Skeletal muscle tissue (tissue), 4 donors: ENCODE data around the gene METRNL. TPM values are rescaled to one million over a fixed set of nuclear protein-coding genes. Genes with fewer than 3 reads are reported as not detected.

Experiments
- H3K27ac ChIP-seq: one replicate; pipeline ENCODE4 v1.7.0; 2013; ENCODE audit warnings: mild to moderate bottlenecking, low read depth, low read length, inconsistent platforms
- H3K27me3 ChIP-seq, 3 donors: one replicate each; pipeline ENCODE4 v1.7.0; 2013; ENCODE audit warnings: low read length in 3 of 3; ENCODE audit not compliant: control insufficient read depth in 3 of 3, insufficient read depth in 3 of 3
- H3K36me3 ChIP-seq, 3 donors: one replicate each; pipeline ENCODE4 v1.7.0; 2013; ENCODE audit warnings: low read length in 3 of 3; ENCODE audit not compliant: control insufficient read depth in 3 of 3, insufficient read depth in 3 of 3
- H3K4me1 ChIP-seq, 3 donors: one replicate each; pipeline ENCODE4 v1.7.0; 2013; ENCODE audit warnings: low read length in 3 of 3, mild to moderate bottlenecking in 3 of 3; ENCODE audit not compliant: control insufficient read depth in 3 of 3, insufficient read depth in 3 of 3
- H3K4me3 ChIP-seq, 3 donors: one replicate each; pipeline ENCODE4 v1.7.0; 2013; ENCODE audit warnings: low read length in 3 of 3
- H3K9ac ChIP-seq, 3 donors: one replicate each; pipeline ENCODE4 v1.7.0; 2013; ENCODE audit warnings: low read length in 3 of 3, mild to moderate bottlenecking in 3 of 3, moderate library complexity in 2 of 3, low read depth in 1 of 3
- H3K9me3 ChIP-seq, 3 donors: one replicate each; pipeline ENCODE4 v1.7.0; 2013; ENCODE audit warnings: low read length in 3 of 3; ENCODE audit not compliant: control insufficient read depth in 3 of 3
- total RNA-seq: library from RNA; depleted of rRNA; stranded (reverse); fragments of >200 nt; gene quantifications from one replicate; pipeline ENCODE4 v1.2.3, GENCODE V29; 2014
- donor health status: Osteomylitis.

METRNL gene
- total RNA-seq, 1 donor from 2014 or later: 31.3 TPM

DNA sequence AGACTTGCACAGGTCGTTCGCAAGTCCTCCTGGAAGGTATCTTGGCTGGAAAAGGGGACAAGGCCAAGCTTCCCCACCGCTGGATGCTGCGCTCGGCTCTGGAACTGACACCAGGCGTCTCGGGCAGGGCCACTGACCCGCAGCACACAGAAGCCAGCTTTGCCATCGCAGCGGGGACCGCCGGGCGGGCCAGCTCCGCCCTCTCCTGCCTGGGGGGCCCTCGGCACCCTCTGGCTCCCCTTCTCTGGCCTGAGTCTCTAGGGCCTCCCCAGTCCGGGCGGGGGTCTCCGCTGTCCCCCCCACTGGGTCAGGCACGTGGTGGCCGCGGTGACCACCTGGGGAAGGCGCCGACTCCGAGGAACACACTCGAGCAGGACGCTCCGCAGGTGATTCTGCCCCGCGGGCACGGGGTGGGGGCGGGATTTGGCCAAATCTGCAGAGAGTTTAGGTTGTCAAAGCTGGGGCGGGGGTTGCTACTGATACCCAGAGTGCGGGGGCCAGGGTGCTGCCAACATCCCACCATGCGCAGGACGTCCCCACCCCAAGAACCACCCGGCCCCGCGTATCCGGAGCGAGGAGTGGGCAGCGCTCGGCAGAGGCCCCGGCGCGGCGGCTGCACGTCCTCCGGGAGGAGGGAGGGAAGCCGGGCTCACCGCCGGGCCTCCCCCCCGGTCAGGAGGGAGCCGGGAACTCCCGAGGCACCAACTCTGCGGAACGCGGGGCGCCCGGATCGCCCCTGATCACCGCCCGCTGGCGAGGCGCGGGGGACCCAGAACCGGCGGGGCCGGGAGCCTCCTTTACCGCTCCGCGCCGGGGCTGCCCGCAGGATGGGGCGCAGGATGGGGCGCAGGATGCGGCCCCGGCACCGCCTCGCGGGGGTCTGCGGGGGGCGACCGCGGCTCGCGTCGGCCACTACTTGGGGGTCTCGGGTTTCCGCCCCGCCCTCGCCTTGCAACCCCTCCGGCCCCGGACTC is 744 bp upstream of the METRNL start:
- Histone ChIP-seq H3K36me3 (peaks cover 0 to 2% (median 0%) of the 10 kb centered on the region in 3 donors), H3K27me3 (peaks cover 9 to 24% (median 20%) of the 10 kb centered on the region in 3 donors), H3K27ac (no peak overlapping the region), H3K4me3 (peak overlapping the region in 2 of 3 donors; percentile 54 to 59), H3K4me1 (peaks cover 17 to 24% (median 17%) of the 10 kb centered on the region in 3 donors), H3K9ac (peak overlapping the region; percentile 20 to 72 (median 53)), H3K9me3 (no peaks in the 10 kb centered on the region)

DNA sequence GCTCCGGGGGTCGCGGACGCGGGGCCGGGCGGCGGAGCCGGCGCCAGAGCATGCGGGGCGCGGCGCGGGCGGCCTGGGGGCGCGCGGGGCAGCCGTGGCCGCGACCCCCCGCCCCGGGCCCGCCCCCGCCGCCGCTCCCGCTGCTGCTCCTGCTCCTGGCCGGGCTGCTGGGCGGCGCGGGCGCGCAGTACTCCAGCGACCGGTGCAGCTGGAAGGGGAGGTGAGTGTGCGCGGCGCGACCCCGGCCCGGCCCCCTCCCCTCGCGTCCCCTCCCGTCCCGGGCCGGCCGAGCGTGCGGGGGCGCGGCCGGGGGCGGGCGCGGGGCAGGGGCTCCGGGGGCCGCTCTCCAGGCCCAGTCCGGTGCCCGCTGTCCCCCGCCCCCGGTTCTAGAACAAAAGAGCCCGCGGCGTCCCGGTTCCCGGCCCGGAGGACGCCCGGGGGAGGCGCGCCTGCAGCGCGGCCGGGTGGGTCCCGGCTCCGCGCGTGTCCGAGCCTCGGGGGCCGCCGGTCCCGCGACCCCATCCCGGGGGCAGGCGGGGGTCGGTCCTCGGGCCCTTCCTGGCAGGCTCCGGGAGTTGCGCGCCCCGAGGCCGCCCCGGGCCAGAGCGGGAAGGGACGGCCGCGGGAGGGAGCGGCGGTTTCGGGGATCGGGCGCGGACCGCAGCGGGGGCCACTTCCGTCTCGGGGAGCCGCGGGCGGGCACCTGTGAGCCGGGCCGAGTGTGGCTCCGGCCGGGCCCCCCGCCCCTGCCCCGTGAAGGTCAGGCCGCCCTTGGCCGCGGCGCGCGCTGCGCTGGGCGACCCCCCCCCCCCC is 563 bp downstream of the METRNL start:
- Histone ChIP-seq H3K36me3 (peaks cover 0 to 2% (median 0%) of the 10 kb centered on the region in 3 donors), H3K27ac (no peak overlapping the region), H3K4me3 (peak overlapping the region in 1 of 3 donors; percentile 41), H3K9me3 (no peaks in the 10 kb centered on the region), H3K27me3 (peaks cover 9 to 24% (median 20%) of the 10 kb centered on the region in 3 donors), H3K4me1 (peaks cover 17 to 35% (median 19%) of the 10 kb centered on the region in 3 donors), H3K9ac (peak overlapping the region in 1 of 3 donors; percentile 64)

DNA sequence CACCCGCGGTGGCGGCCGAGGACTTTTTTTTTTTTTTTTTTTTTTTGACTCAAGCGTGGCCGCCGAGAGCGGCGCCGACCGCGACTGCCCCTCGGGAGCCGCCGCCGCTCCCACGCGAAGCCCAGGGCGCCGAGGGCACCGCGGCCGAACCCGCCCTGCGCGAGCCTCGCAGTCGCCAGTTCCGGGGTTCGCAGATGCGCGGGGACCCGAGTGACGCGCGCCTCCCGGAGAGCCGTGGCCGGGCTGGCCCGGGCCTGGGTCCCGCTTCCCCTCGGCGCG is 1.1 kb downstream of the METRNL start:
- Histone ChIP-seq H3K27me3 (peaks cover 9 to 24% (median 20%) of the 10 kb centered on the region in 3 donors), H3K9me3 (no peaks in the 10 kb centered on the region), H3K27ac (no peak overlapping the region), H3K4me3 (peak overlapping the region in 1 of 3 donors; percentile 45), H3K9ac (no peak overlapping the region), H3K4me1 (peaks cover 17 to 35% (median 19%) of the 10 kb centered on the region in 3 donors), H3K36me3 (peaks cover 0 to 2% (median 0%) of the 10 kb centered on the region in 3 donors)

DNA sequence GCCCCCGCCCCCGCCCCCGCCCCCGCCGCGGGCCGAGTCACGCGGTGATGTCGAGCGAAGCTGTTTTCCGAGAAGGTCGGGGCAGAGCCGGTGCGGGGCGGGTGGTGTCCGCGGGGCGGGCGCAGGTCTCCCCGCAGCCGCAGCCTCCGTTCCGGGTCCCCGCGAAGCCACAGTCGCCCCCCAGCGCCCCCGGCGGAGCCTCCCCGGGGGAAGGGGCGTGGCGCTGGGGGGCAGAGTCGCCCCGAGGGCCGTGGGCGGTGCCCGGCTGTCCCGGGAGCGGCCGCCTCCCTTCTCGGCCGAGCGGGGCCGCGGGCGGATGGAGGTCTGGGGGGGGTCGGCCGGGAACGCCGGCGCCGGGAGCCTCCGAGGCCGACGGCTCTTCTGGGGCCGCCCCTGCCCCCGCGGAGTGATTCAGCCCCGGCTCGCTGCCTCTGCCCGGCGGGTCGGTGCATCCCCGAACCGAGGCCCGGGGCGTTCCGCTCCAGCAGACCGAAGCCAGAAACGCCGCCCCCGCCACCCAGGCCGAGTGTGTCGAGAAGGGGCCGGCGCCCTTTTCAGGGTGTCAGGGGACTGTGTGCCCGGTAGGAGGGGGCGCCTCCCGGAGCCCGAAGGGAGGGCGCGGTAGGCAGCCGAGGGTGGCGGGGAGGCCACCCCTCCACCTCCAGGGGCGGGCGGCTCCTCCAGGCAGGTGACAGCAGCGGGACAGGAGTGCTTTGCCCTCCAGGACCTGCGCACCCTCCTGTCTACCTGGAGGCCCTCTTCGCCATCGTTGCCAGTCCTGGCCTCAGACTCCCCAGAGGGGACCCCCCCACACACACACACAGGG is 1.7 kb downstream of the METRNL start:
- Histone ChIP-seq H3K9me3 (no peaks in the 10 kb centered on the region), H3K36me3 (peaks cover 0 to 2% (median 0%) of the 10 kb centered on the region in 3 donors), H3K27me3 (peaks cover 9 to 24% (median 20%) of the 10 kb centered on the region in 3 donors), H3K4me1 (peaks cover 17 to 35% (median 19%) of the 10 kb centered on the region in 3 donors), H3K27ac (peak overlapping the region; percentile 51), H3K4me3 (peak overlapping the region; percentile 23 to 54 (median 40)), H3K9ac (peak overlapping the region in 2 of 3 donors; percentile 38 to 57)

DNA sequence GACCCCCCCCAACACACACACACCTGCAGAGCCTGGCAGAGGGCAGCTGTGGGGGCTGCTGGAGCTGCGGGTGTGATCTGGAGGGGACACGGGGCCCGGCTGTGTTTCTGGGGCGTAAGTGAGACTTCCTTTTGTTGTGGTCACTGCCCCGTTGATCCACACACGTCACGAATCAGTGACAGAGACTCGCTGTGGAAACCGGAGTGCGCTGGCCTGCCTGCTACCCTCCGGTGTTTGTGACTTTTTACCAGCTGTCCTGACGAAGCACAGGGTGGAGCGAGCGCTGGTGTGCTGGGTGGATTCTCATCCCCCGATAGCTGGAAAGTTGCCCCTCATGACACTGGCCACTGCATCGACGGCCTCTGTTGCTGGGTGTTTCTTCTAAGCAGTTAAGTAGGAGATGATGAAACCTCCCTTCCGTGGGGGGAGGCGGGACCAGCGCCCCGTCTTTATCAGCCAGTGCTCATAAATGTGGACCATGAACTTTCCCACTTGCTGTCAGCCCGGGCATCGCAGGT is 2.3 kb downstream of the METRNL start:
- Histone ChIP-seq H3K9me3 (no peaks in the 10 kb centered on the region), H3K9ac (peak overlapping the region in 2 of 3 donors; percentile 38 to 57), H3K27ac (peak overlapping the region; percentile 51), H3K27me3 (peaks cover 9 to 24% (median 20%) of the 10 kb centered on the region in 3 donors), H3K4me3 (peak overlapping the region; percentile 33 to 54 (median 40)), H3K36me3 (peaks cover 0 to 2% (median 0%) of the 10 kb centered on the region in 3 donors), H3K4me1 (peaks cover 17 to 35% (median 19%) of the 10 kb centered on the region in 3 donors)

DNA sequence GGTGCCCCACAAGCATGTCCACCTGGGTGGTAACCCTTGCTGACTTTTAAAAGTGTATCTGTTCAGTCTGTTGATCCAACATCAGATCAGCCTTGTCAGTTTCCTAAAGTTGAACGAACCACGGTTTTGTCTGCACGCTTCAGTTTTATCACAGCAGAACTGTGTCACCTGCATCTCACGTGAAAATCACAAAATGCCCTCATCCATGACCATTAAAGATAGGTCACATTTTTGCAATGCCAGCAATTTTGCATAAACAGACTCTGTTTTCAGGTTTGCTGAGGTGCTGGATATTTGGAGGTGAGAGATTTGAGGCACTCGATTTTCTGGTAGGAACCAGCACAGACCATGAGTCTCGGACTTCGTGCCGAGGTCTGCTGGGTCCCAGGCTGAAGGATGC is 3.0 kb downstream of the METRNL start:
- H3K4me1 ChIP-seq: peaks cover 17 to 35% (median 19%) of the 10 kb centered on the region in 3 donors

DNA sequence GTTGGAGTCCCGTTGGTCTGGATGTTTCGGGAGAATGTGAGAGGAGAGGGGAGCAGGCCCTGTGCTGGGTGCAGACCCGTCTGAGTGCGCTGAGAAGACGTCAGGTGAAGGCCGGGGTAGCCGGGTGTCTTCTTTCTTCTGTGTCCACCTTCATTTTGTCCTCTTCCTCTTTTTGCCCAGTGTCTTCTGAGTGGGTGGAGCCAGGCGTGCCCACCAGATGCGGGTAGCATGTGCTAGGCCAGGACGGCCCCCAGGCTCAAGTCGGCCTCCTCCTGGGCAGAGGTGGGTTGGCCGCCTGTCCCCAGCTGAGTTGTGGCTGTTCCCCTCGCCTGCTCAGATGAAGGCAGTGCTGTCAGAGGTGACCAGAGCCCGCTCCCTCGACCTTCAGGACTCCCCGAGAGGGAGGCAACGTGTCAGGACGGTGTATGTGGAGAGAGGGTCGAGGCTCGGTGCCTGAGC is 3.5 kb downstream of the METRNL start:
- peaks cover 0 to 2% (median 0%) of the 10 kb centered on the region in 3 donors for H3K36me3 ChIP-seq
- peaks cover 9 to 28% (median 24%) of the 10 kb centered on the region in 3 donors for H3K27me3 ChIP-seq
- H3K27ac ChIP-seq: peak overlapping the region; percentile 54
- H3K9me3 ChIP-seq: no peaks in the 10 kb centered on the region
- peaks cover 17 to 35% (median 19%) of the 10 kb centered on the region in 3 donors for H3K4me1 ChIP-seq
- H3K9ac ChIP-seq: peak overlapping the region in 1 of 3 donors; percentile 33
- peak overlapping the region in 1 of 3 donors; percentile 29 for H3K4me3 ChIP-seq

More for the DNA sequence above, 3.0 kb downstream of the METRNL start:
- H3K27ac ChIP-seq: no peak overlapping the region
- peak overlapping the region in 1 of 3 donors; percentile 33 for H3K4me3 ChIP-seq
- H3K9ac ChIP-seq: no peak overlapping the region
- peaks cover 9 to 24% (median 21%) of the 10 kb centered on the region in 3 donors for H3K27me3 ChIP-seq
- no peaks in the 10 kb centered on the region for H3K9me3 ChIP-seq
- peaks cover 0 to 2% (median 0%) of the 10 kb centered on the region in 3 donors for H3K36me3 ChIP-seq

DNA sequence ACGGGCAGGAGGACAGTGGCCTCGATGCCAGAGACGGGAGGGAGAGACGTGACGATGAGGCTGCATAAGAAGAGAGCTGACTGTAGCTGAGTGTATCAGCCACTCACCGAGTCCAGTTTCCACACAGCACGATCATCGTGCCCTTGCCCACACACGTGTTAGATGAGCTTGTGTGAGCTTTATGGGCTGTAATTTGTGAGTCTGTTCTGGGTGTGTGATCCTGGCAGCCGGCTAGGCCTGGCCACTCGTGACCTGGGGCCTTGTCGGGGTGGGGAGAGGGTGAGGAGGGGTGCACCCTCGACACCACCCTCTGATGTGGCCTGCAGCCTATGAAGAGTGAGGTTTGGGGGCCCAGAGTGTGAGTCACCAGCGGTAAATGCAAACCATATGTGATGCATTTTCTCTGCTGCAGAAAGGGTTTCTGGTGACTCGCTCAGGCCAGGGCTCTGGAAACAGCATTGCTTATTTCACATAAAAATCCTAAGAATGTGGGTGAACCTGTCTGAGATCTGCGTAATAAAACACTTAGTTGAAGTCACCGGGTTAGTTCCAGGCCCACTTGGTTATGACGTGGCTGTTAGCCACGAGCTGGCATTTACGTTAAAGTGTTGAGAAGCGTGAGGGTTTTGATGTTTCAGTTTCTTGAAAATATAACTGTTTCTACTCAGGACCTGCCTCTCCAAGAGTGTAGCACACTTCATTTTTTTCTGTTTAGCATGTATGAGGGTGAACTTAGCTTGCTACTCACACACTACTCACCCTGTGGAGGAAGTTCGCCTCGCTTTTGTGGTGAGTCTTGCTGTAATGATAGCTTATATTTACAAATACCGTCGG is 4.2 kb downstream of the METRNL start:
- Histone ChIP-seq H3K36me3 (peaks cover 0 to 2% (median 0%) of the 10 kb centered on the region in 3 donors), H3K27me3 (peaks cover 9 to 24% (median 24%) of the 10 kb centered on the region in 3 donors), H3K4me3 (peak overlapping the region in 2 of 3 donors; percentile 29 to 35), H3K9me3 (no peaks in the 10 kb centered on the region), H3K27ac (peak overlapping the region; percentile 54), H3K9ac (peak overlapping the region in 1 of 3 donors; percentile 33), H3K4me1 (peaks cover 17 to 40% (median 24%) of the 10 kb centered on the region in 3 donors)
